GM19463 (cell line): ENCODE data around the gene NRCAM.

Source experiments
- ATAC-seq: cut with Tn5 transposase; IDR thresholded peaks from one replicate; pipeline ENCODE4 v1.9.1; 2021; ENCODE audit warnings: mild to moderate bottlenecking, moderate library complexity; ENCODE audit not compliant: unreplicated experiment

The NRCAM gene

DNA sequence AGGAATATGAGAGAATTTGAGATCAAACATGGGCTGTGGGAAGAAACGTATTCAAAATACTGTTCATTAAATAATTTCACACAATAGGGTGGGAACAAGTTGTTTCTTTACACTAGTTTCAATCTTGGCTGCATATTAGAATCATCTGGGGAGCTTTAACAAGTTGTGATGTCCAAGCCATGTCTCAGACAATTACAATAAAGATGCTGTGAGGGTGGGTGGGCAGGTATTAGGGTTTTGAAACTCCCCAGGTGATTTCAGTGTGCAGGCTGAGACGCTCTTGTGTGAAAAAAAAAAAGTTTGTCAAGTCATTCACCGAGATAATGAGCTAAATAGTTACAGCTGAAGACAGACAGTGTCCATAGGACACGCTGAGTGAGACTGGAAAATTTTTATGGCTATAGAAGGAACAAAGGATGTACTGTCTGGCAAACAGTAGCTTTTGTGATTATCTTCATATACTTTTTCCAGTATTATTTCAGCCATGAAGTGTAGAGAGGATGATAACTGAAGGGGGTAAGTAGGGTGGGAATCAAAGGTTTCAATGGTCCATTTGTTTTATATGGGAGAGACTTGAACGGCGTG is 313.5 kb downstream of the NRCAM start:
- no peak for ATAC-seq

DNA sequence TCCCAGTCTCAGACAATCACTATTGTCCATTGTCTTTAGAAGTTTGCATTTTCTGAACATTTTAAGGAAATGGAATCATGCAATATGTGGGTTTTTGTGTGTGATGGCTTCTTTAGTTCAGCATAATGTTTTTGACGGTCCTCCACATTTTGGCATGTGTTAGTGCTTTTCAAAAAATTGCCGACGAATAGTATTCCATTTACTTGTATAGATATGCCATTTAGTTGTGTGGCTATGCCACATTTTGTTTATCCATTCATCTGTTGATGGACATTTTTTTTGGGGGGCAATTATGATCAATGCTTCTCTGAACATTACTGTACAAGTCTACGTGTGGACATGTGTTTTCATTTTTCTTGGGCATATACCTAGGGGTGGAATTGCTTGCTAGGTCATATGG is 314.1 kb downstream of the NRCAM start:
- ATAC-seq, result no peak

DNA sequence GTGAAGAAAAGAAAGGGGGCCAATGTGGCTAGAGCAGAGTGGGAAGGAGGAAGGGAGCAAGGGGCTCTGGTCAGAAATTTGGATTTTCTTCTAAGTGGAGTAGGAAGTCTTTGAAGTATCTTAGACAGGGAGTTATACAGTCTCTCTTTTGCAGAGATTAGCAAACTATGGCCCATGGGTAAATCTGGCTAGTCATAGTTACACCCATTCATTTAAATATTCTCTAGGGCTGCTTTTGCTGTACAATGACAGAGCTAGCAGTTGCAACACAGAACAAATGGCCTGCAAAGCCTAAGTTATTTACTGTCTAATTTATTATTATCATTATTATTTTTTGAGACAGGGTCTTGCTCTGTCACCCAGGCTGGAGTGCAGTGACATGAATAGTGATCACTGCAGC is 315.6 kb downstream of the NRCAM start:
- ATAC-seq, result no peak

DNA sequence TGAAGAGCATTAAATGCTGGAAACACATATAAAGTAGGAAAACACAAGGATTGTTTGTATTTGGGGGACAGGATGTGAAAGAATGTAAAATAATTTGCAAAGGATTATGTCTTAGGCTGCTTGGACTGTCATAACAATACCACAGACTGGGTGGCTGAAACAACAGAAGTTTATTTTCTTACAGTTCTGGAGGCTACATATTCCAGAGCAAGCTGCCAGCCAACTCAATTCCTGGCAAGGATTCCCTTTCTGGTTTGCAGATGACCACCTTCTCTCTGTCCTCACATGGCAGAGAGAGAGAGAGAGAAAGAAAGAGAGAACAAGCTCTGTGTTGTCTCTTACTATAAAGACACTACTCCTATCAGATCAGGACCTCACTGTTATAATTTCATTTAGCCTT is 317.3 kb downstream of the NRCAM start:
- no peak for ATAC-seq

DNA sequence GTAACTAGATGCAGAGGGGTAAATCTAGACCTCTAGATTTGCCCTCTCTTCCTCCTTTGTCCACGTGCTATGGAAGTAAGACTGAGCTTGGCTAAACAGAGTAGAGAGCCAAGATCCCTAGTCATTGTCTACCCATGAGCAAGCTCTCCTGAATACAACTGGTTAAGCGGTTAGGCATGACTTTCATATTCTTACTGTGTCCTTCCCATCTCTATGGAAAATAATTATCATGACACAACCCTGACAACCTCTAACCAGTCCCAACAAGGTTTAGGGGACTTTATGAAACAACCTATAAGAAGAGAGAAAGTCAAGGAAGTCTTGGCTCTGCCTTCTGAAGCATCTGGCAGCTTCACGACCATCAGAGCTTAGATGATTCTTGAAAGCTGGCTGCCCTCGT is 318.2 kb downstream of the NRCAM start:
- ATAC-seq, result no peak

DNA sequence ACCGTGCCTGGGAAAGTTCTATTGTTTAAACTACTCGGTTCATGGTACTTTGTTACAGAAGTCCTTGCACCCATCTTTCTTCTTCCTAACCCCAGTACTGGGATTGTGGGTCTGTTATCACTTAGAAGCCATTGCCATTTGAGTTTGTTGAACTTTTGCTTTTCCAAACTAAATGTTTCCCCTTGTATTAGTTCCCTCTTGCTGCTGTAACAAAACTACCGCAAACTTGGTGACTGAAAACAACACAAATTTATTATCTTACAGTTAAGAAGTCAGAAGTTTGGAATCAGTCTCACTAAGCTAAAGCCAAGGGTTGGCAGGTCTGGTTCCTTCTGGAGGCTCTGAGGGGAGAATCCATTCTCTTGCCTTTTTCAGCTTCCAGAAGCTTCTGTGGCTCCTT is 319.2 kb downstream of the NRCAM start:
- no peak for ATAC-seq

DNA sequence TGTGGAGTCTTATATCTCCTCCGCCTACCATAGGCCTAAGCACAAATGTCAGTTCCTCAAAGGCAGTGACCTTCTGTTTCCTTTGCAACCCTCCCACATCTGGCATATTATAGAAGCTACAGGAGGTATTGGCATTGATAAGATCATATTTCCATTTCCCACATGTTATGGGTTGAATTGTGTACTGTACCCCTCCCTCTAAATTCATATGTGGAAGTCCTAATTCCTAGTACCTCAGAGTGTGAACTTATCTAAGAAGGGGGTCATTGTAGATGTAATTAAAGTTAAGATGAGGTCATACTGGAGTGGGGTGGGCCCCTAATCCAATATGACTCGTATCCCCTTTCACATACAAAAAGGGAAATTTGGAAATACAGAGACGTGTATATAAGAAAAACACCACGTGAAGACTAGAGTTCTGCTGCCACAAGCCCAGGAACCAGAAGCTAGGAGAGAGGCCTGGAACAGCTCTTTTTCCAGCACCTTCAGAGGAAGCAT is 320.0 kb downstream of the NRCAM start:
- peak; percentile 7 for ATAC-seq

DNA sequence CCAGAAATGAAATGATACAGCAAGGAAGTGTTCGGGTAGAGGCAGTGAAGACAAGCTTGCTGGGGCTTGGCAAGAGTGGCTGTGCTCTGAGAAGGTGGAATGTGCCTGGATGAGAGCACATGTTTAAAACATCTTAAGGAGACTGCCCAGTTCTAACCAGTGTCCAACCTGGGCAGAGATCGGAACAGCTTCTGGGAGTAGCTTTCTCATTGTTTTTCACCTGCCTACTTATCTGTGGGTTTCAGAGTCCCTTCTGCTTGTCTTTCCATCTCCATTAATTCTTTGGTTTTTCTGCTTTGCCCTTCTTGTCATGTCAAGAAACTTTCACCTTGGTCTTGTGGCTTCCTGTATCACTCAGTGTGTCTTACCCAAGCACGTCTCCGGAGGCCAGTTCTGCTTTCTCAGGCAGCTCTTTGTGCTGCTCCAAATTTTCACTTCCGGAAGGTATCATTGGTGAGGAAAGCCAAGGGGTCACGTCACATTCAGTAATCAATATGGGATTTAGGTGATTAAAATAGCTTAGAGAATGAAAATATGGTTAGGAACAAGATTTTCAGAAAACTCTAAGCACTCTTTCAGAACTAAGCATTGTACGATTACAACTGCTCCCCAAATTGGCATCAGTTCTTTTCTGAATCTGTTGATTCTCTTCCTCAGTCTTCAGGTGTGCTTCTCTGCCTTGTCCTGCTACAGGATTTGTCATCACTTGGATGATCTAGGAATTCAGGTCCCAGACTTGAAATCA is 320.6 kb downstream of the NRCAM start:
- ATAC-seq, result peak; percentile 95

DNA sequence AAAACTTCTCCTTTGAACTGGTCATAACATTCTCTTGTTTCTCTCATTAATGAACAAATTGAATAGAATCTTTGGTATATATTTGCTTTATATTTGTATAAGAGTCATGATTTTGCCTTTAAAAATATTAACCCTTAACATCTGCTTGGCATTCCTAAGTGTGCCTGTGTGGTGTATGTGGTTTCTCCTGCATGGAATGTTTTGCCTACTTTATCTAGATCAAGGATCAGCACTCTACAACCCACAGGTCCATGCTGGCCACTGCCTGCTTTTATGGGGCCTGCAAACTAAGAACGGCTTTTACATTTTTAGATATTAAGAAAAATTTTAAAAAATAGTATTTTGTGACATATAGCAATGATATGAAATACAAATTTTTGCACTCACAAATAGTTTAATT is 321.8 kb downstream of the NRCAM start:
- no peak for ATAC-seq

DNA sequence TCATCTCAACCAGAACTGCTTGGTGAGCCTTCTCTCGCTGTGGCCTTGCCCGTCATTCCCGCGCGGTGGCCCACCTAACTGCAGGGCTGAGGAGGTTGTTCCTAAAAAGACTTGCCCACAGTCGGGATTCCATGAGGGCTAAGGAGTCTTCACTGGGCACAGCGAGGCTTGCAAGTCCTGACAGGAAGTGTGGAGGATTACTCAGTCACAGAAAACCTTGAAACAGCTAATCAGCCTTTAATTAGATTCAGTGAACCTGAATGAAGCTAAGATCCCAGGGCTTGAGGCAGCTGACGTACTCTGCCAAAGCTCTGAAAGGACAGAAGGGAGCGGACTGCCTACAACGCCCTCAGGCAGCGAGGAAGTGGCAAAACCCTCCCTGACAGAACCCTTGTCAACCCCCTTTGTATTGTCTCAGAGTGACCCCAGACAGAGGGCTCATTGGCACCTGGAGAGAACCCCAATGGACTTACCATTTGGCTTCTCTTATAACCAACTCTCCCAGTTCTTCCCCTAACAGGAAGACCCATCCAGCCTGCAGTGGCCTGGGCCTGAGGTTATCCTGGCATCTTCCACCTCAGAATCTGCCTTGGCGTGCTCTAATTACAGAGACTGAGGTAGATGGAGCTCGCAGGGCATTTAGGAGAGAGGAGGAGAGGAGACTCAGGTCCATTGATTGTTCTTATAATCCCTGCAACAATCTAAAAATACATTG is 323.5 kb downstream of the NRCAM start:
- ATAC-seq, result no peak

DNA sequence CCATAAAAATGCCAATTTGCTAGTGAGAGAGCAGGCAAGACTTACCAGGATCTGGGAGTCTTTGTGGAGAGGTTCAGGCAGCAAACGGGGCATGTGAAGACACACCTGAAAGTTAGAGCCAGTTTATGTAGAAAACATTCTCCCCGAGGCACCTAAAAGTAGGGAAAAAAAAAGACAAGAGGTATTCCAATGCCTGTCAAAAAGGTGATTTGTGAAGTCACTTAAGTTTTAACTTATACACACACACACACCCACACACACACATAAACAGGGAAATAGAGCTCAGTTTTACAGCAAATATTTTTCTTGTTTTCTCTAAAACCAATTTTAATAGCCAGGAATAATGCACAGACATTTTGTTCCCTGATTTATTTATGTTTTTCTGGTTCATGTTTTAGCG is 326.0 kb downstream of the NRCAM start, which contains the start of gene LAMB4:
Gene LAMB4, minus strand, starts transcription at position 101 of the 400 bp plus-strand sequence. CDS start 7,197 bp downstream, outside the sequence.
- ATAC-seq, result no peak

DNA sequence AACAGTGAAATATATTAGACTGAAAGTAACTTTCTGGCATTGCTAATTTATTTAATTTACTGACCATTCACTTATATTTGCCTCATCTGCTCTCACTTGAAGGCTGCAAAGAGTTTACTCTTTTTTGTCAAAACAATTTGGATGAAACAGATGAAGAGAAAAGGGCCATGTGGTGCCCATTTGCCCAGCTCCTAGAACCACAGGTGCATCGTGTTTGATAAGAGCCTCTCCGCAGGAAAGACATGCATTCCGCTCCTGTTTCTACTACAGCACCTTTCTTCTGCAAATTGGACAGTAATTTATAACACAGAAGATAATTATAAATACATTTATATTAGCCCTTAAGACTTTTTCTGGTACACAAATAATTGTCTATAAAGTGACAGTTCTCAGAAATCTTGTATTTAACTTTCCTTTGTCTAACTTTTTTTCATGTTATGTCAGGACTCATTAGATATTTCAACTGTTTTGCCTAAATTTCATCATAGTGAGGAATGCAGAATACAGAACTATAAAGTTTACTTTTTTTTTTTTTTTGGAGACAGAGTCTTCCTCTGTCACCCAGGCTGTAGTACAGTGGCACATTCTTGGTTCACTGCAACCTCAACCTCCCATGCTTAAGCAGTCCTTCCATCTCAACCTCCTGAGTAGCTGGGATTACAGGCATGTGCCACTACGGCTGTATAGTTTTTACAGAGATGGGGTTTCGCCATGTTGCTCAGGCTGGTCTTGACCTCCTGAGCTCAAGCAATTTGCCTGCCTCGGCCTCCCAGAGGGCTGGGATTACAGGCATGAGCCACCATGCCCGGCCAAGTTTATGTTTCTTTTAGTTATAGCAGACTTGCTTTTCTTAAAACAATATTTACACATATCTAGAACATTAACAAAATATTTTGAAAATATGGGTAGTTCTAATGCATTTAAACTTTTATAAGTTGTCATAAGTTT is 326.9 kb downstream of the NRCAM start:
- no peak for ATAC-seq

DNA sequence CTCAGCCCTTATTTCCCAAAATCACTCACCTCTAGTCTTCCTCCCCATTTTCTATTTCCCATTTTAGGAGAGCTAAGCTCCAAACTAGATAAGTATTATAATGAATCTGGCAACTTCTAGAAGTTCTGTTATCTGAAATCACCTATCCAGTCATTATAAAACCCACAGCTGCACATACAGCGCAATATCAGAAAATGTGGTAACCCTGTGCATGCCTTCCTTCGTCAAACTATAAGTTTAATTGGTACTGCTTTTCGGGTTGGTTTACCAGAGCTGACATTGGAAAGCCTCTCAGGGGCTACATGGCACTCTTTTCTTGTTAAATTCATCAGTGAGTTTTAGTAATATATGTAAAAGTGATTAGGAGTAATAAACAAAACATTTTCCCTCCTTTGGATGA is 327.7 kb downstream of the NRCAM start:
- no peak for ATAC-seq

DNA sequence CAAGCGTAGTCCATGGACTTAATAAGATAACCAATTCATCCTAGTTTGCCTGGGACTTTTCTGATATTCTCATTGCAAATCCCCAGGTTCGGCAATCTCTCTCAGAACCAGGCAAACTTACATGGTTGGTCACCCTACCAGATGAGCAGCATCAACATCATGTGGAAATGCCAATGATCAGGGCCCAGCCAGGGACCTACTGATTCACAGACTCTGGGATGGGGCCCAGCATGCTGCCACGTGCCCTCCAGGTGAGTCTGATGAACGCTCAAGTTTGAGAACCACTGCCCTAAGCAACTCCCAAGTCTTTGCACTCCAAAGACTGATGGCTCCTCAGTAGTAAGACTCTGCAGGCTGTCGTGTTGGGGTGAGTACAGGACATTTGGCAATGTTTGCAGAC is 328.8 kb downstream of the NRCAM start:
- no peak for ATAC-seq

DNA sequence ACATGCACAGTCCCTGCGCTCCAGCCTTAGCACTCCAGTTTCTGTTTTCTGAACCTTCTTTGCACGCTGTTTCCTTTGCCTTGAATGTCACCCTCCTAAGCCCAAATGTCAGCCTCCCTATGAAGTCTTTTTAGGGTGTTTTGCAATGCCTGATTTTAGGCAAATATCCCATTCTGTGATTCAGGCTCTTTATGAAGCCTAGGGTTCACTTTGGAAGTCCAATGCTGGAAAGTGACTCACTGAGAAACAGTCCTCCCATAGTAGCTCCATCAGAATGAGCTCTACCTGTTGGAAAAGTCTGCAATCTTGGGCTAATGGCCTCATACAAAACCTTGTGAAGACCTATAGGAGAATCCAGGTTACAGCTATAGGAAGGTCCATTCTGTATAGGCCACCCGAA is 331.4 kb downstream of the NRCAM start:
- ATAC-seq, result no peak

DNA sequence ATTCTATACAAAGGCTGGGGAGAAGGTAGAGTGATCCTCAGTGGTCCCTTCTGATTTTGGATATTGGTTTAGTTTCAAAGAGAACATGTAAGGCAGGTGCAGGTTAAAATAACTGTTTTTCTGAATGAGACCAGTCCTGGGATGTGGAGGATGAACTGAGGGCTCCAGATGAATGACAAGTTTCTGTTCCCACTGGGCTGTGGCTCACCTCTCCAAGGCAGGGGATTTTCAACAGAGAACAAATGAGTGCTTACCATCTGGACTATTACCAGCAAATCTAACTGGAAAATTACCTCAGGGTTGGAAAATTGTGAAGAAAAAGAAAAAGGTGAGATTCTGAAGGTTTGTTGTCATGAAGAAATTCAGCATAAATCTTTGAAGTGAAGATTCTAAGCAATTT is 334.1 kb downstream of the NRCAM start:
- no peak for ATAC-seq

DNA sequence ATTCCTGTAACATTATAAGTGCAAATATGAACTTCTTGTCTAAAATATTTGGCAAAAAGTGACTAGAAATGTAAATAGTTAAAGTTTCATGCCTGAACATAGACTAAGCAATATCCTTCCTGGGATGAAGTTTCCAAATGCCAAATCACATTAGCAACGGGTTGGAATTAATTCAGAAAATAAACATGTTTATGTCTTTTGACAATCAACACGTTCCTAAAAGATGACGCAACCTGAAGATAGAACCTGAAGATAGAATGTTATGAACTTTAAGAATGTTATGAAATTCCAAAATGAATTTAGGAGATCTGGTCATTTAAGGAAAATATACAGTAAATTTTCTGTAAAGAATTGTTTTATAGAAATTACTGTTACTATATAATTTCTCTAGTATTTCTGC is 335.3 kb downstream of the NRCAM start:
- no peak for ATAC-seq

DNA sequence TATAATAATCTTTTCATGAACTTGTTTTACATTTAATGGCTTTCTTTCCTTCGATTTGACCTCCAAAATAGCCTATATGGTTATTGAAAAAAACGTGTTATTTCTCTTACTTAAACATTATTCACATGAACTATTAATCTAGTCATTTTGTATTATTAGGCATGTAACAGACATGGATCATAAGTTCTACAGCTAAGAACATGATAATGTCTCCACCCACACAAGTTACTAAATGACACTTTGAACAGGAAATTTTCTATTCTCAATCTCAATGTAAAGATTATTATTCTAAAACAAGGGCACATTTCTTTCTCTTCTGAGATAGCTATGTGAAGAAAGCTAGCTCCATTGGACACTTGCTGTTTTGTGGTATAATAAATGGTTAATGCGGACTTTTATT is 336.0 kb downstream of the NRCAM start:
- ATAC-seq, result no peak

DNA sequence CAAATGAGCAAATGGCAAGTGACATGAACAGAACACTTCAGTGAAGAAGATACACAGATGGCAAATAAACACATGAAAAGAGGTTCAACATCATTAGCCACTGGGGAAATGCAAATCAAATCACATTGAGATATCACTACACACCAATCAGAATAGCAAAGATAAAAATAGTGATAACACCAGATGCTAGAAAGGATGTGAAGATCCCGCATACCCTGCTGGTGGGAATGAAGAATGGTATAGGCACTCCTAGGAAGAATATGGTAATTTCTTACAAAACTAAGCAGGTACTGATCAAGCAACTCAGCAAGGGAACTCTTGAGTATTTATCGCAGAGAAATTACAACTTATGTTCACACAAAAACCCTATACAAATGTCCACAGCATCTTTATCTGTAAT is 337.3 kb downstream of the NRCAM start:
- ATAC-seq, result no peak

DNA sequence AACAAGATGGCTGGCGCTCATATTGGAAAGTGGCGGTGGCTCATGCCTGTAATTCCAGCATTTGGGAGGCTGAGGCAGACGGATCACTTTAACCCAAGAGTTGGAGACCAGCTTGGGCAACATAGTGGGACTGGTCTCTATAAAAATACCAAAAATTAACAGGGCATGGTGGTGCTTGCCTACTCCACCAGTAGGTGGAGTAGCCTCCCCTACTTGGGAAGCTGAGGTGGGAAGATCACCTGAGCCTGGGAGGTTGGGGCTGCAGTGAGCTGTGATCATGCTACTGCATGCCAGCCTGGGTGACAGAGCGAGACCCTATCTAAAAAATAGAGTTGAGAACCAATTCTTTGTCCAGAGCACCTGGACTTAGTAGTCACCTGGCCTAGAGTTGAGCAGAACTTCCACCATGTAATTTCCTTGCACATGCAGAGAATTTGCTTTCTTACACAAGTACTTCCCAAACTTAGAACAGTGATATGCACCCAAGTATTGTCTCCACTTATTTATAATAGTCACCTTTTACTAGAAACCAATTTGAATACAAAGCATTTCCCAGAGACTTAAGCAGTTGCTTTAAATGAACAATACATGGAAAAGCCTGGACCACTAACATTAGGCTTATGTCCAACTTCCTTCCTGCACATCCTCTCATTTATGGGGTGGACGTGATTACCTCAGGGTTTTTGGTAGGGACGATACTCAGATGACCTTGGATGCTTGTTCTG is 342.0 kb downstream of the NRCAM start:
- ATAC-seq, result peak; percentile 81
